HepG2 (cell line): ENCODE data around the gene CCDC144A. TPM values are rescaled to one million over a fixed set of nuclear protein-coding genes. Genes with fewer than 3 reads are reported as not detected.

Source experiments
- ATAC-seq: fragments of 200-7000 bp; cut with Tn5 transposase; 3 replicates; pipeline ENCODE4 v1.9.1; 2020; ENCODE audit warnings: mild to moderate bottlenecking, moderate library complexity
- BruUV-seq: library from RNA; stranded (reverse); fragments of 400-500 nt; replicated peaks from 2 replicates; lab custom pipeline; 2021; lab: Mats Ljungman, UMichigan
- CTCF ChIA-PET: fragments of 300-600 bp; formaldehyde crosslinking; extraction: SDS; loops from one replicate; lab custom pipeline; 2021; ENCODE audit warnings: low total read pairs, inconsistent platforms, low intra/inter-chr PET ratio; lab: Yijun Ruan, JAX
- POLR2A ChIA-PET: fragments of 350-600 bp; sonication (Branson Sonifier 250); formaldehyde crosslinking; loops from one replicate; lab custom pipeline; 2020; ENCODE audit warnings: antibody characterized with exemption, inconsistent platforms; lab: Yijun Ruan, JAX
- DNase-seq: peaks from one replicate; pipeline ENCODE4 v3.0.0-alpha.2; 2015; ENCODE audit warnings: low spot score
- FAIRE-seq: peaks from 3 replicates; lab custom pipeline; 2011; peaks lifted over from hg19 to GRCh38; lab: Jason Lieb, UNC
- H2AFZ ChIP-seq: one replicate; pipeline ENCODE4 v1.6.1; 2011; ENCODE audit warnings: low read length, inconsistent platforms
- H3K27ac ChIP-seq: fragments of 300-600 bp; 3 replicates; pipeline ENCODE4 v1.8.0; 2011; ENCODE audit warnings: mixed run types, mild to moderate bottlenecking, mixed read lengths, low read length, inconsistent platforms; ENCODE audit not compliant: insufficient read depth; ENCODE audit errors: extremely low read length
- H3K27me3 ChIP-seq, 2 experiments: fragments of 200-600 bp in 1 of 2; 2 replicates in 1 of 2; 3 replicates in 1 of 2; pipeline versions ENCODE4 v1.6.0 to v1.8.0; 2011; ENCODE audit warnings: low read length in 2 of 2, mild to moderate bottlenecking in 2 of 2, moderate library complexity in 2 of 2, inconsistent platforms in 1 of 2; ENCODE audit not compliant: insufficient read depth in 2 of 2, control insufficient read depth in 1 of 2
- H3K36me3 ChIP-seq, 2 experiments: fragments of 200-600 bp in 1 of 2; replicated peaks in 1 of 2; 2 replicates in 1 of 2; 3 replicates in 1 of 2; pipeline versions ENCODE4 v1.5.1 to v1.8.0; 2011; ENCODE audit warnings: low read length in 2 of 2, inconsistent platforms in 1 of 2; ENCODE audit not compliant: insufficient read depth in 2 of 2, control insufficient read depth in 1 of 2
- H3K4me1 ChIP-seq: 2 replicates; pipeline ENCODE4 v1.5.1; 2012; ENCODE audit warnings: low read length, inconsistent platforms; ENCODE audit not compliant: insufficient read depth
- H3K4me2 ChIP-seq: 2 replicates; pipeline ENCODE4 v1.6.0; 2011; ENCODE audit warnings: low read depth, low read length, inconsistent platforms
- H3K4me3 ChIP-seq, 3 experiments: fragments of 200-600 bp in 1 of 3; sonication (generic), shearing (Covaris generic) in 1 of 3; replicated peaks in 1 of 3; 2 replicates each; pipeline ENCODE4 v1.5.1; 2011 to 2016; ENCODE audit warnings: low read length in 3 of 3, inconsistent platforms in 2 of 3, low read depth in 2 of 3, mild to moderate bottlenecking in 2 of 3, control low read depth in 1 of 3, mixed read lengths in 1 of 3; ENCODE audit not compliant: insufficient read depth in 1 of 3
- H3K79me2 ChIP-seq: one replicate; pipeline ENCODE4 v1.6.1; 2011; ENCODE audit warnings: low read length, inconsistent platforms; ENCODE audit not compliant: insufficient read depth
- H3K9ac ChIP-seq: 2 replicates; pipeline ENCODE4 v1.6.0; 2011; ENCODE audit warnings: mild to moderate bottlenecking, low read depth, low read length, inconsistent platforms; ENCODE audit not compliant: insufficient read depth
- H3K9me3 ChIP-seq: 2 replicates; pipeline ENCODE4 v1.5.1; 2012; ENCODE audit warnings: mild to moderate bottlenecking, low read length
- H4K20me1 ChIP-seq: 2 replicates; pipeline ENCODE4 v1.6.0; 2011; ENCODE audit warnings: inconsistent platforms, mild to moderate bottlenecking, low read length, moderate library complexity; ENCODE audit not compliant: insufficient read depth
- ATAD3A ChIP-seq: sonication (generic); formaldehyde crosslinking; IDR thresholded peaks from 2 replicates; pipeline ENCODE4 v1.4.0; 2020; ENCODE audit warnings: missing genetic modification reagents
- FOXJ3 ChIP-seq: sonication (generic); formaldehyde crosslinking; IDR thresholded peaks from 2 replicates; pipeline ENCODE4 v1.4.0; 2020; ENCODE audit warnings: missing genetic modification reagents, mild to moderate bottlenecking, borderline replicate concordance
- ZNF484 ChIP-seq: sonication (generic); formaldehyde crosslinking; IDR thresholded peaks from 2 replicates; pipeline ENCODE4 v1.5.1; 2020; ENCODE audit warnings: mild to moderate bottlenecking, low read depth, missing genetic modification reagents, borderline replicate concordance
- ZNF547 ChIP-seq: sonication (generic); formaldehyde crosslinking; IDR thresholded peaks from 2 replicates; pipeline ENCODE4 v1.5.1; 2020; ENCODE audit warnings: mild to moderate bottlenecking, missing genetic modification reagents
- WGBS: methylation state at CpG from one replicate; pipeline ENCODE4 v1.1.6; 2017; ENCODE audit warnings: low lambda C conversion rate; 5-methylcytosine and 5-hydroxymethylcytosine counted together
- in situ Hi-C: cut with HindIII; loops from 2 replicates; pipeline ENCODE4 v1.10.0; 2017; ENCODE audit warnings: low pct_unique_long_range_greater_than_20kb; ENCODE audit not compliant: extremely low pct_ligation_motif_present
- intact Hi-C: fragments of 100-400 bp; cut with micrococcal nuclease; formaldehyde crosslinking; loops from one replicate; pipeline ENCODE4 v1.10.0; 2022; ENCODE audit not compliant: unreplicated experiment
- polyA plus RNA-seq, 8 experiments: library from polyadenylated mRNA; depleted of rRNA in 3 of 8; stranded (reverse) in 7 of 8; unstranded in 1 of 8; fragments of >200 nt; fragmentation: Illumina TruSeq in 4 of 8; extraction: Trizol in 4 of 8; gene quantifications; 2 replicates each; pipeline versions ENCODE4 v1.2.1 to v1.2.3, GENCODE V29; 2011 to 2016; ENCODE audit warnings: low read depth in 4 of 8, missing spikeins in 1 of 8, mixed read lengths in 1 of 8; ENCODE audit not compliant: insufficient read depth in 1 of 8
- total RNA-seq, 5 experiments: library from RNA; depleted of rRNA; stranded (reverse); fragments of >200 nt; fragmentation: Illumina TruSeq; extraction: Trizol; gene quantifications; 2 replicates each; pipeline ENCODE4 v1.2.3, GENCODE V29; 2016; ENCODE audit warnings: low read depth in 1 of 5
- TF ChIP-seq, protein P1 (sequence below): IDR thresholded peaks from 2 replicates; pipeline ENCODE4 v1.6.1; 2018; ENCODE audit warnings: missing genetic modification reagents
- TF ChIP-seq, protein P2 (sequence below): sonication (generic); formaldehyde crosslinking; IDR thresholded peaks from 2 replicates; pipeline ENCODE4 v1.5.1; 2020; ENCODE audit warnings: mild to moderate bottlenecking, missing genetic modification reagents, moderate library complexity
- TF ChIP-seq, protein P3 (sequence below): sonication (generic); formaldehyde crosslinking; IDR thresholded peaks from 2 replicates; pipeline ENCODE4 v1.4.0; 2020; ENCODE audit warnings: missing genetic modification reagents, mild to moderate bottlenecking, borderline replicate concordance
- TF ChIP-seq, protein P4 (sequence below): IDR thresholded peaks from 2 replicates; pipeline ENCODE4 v1.6.1; 2016; ENCODE audit warnings: low read depth, borderline replicate concordance

The CCDC144A gene
- total and polyA plus RNA-seq, 2 of the 13 experiments (the other 11 are each of a cell fraction or from before 2014, with no cell fraction given): 0.09 TPM; not detected in 1

DNA sequence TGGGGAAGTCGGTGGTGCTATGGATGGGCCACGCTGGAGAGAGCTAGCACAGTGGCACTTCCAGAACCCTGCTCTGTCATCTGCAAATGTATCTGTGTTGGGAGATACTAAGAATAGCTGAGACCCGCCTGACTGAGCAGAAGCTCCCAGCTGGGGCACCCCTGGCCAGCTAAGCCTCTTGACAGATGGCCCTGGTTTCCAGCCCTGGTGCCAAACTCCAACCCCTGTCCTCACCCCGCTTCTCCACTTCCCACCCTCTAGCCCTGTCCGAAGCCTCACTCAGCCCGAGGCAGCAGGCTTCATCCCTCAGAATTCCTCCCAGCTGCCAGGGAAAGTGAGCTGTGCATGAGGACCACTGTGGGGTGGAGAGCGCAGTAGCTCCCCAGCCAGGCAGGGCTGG lies 124.4 kb downstream of the CCDC144A start:
- H3K27ac ChIP-seq: no peak overlapping the region
- no peaks in the 10 kb centered on the region for H3K36me3 ChIP-seq
- no peak overlapping the region for H2AFZ ChIP-seq
- no peaks in the 10 kb centered on the region for H3K79me2 ChIP-seq
- no peaks in the 10 kb centered on the region for H3K4me1 ChIP-seq
- no peak overlapping the region for H3K4me2 ChIP-seq
- H4K20me1 ChIP-seq: no peaks in the 10 kb centered on the region
- no peaks in the 10 kb centered on the region for H3K9me3 ChIP-seq
- no TSS peak for BruUV-seq
- in situ Hi-C loops: no loop called here
- no peak for ATAC-seq
- no peak for TF ChIP-seq FOXJ3 (CRISPR knock-in tag)
- TF ChIP-seq, protein P1, sequence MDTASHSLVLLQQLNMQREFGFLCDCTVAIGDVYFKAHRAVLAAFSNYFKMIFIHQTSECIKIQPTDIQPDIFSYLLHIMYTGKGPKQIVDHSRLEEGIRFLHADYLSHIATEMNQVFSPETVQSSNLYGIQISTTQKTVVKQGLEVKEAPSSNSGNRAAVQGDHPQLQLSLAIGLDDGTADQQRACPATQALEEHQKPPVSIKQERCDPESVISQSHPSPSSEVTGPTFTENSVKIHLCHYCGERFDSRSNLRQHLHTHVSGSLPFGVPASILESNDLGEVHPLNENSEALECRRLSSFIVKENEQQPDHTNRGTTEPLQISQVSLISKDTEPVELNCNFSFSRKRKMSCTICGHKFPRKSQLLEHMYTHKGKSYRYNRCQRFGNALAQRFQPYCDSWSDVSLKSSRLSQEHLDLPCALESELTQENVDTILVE: no peak
- no peaks in the 10 kb centered on the region for H3K27me3 ChIP-seq
- H3K9ac ChIP-seq: no peak overlapping the region
- intact Hi-C loops: no loop called here
- CTCF ChIA-PET: no interaction called here
- WGBS: 80% methylated on average over 1 of the region's 7 CpGs
- no peak for FAIRE-seq
- no peak overlapping the region for H3K4me3 ChIP-seq
- DNase-seq: no peak
- POLR2A ChIA-PET: no interaction called here

DNA sequence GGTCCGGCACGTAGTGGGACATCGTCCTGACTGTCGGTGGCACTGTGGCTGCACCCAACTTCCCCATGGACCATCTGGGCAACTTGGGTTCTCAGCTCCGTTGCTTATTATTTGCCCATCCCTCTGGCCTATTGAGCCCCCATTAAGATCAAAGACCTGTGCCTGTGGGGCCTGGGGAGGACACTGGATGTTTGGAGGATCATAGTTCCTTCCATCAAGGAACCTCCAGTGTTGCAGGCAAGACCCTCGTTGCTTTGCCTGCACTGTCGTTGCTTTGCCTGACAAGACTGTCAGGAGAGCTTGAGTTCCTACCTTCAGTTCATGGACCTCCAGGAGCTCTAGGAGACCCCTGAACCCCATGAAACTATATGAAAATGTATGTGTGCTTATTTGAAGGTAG lies 127.2 kb downstream of the CCDC144A start:
- no peaks in the 10 kb centered on the region for H3K36me3 ChIP-seq
- no peaks in the 10 kb centered on the region for H3K4me1 ChIP-seq
- H3K4me3 ChIP-seq: no peak overlapping the region
- no TSS peak for BruUV-seq
- ChIA-PET CTCF (no interaction called here), POLR2A (no interaction called here)
- no peak overlapping the region for H2AFZ ChIP-seq
- in situ Hi-C loops (no loop called here), intact Hi-C loops (no loop called here)
- no peaks in the 10 kb centered on the region for H3K79me2 ChIP-seq
- WGBS: no CpG with 5 or more reads among the region's 7 CpGs
- no peak overlapping the region for H3K27ac ChIP-seq
- FAIRE-seq (no peak), ATAC-seq (no peak), DNase-seq (no peak)
- no peaks in the 10 kb centered on the region for H4K20me1 ChIP-seq
- H3K9me3 ChIP-seq: no peaks in the 10 kb centered on the region
- H3K9ac ChIP-seq: no peak overlapping the region
- no peak overlapping the region for H3K4me2 ChIP-seq
- no peaks in the 10 kb centered on the region for H3K27me3 ChIP-seq
- TF ChIP-seq, protein P2, sequence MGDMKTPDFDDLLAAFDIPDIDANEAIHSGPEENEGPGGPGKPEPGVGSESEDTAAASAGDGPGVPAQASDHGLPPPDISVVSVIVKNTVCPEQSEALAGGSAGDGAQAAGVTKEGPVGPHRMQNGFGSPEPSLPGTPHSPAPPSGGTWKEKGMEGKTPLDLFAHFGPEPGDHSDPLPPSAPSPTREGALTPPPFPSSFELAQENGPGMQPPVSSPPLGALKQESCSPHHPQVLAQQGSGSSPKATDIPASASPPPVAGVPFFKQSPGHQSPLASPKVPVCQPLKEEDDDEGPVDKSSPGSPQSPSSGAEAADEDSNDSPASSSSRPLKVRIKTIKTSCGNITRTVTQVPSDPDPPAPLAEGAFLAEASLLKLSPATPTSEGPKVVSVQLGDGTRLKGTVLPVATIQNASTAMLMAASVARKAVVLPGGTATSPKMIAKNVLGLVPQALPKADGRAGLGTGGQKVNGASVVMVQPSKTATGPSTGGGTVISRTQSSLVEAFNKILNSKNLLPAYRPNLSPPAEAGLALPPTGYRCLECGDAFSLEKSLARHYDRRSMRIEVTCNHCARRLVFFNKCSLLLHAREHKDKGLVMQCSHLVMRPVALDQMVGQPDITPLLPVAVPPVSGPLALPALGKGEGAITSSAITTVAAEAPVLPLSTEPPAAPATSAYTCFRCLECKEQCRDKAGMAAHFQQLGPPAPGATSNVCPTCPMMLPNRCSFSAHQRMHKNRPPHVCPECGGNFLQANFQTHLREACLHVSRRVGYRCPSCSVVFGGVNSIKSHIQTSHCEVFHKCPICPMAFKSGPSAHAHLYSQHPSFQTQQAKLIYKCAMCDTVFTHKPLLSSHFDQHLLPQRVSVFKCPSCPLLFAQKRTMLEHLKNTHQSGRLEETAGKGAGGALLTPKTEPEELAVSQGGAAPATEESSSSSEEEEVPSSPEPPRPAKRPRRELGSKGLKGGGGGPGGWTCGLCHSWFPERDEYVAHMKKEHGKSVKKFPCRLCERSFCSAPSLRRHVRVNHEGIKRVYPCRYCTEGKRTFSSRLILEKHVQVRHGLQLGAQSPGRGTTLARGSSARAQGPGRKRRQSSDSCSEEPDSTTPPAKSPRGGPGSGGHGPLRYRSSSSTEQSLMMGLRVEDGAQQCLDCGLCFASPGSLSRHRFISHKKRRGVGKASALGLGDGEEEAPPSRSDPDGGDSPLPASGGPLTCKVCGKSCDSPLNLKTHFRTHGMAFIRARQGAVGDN: no peak
- TF ChIP-seq ZNF547 (CRISPR knock-in tag) (no peak), ZNF484 (CRISPR knock-in tag) (no peak), ATAD3A (CRISPR knock-in tag) (no peak)
- TF ChIP-seq, protein P3, sequence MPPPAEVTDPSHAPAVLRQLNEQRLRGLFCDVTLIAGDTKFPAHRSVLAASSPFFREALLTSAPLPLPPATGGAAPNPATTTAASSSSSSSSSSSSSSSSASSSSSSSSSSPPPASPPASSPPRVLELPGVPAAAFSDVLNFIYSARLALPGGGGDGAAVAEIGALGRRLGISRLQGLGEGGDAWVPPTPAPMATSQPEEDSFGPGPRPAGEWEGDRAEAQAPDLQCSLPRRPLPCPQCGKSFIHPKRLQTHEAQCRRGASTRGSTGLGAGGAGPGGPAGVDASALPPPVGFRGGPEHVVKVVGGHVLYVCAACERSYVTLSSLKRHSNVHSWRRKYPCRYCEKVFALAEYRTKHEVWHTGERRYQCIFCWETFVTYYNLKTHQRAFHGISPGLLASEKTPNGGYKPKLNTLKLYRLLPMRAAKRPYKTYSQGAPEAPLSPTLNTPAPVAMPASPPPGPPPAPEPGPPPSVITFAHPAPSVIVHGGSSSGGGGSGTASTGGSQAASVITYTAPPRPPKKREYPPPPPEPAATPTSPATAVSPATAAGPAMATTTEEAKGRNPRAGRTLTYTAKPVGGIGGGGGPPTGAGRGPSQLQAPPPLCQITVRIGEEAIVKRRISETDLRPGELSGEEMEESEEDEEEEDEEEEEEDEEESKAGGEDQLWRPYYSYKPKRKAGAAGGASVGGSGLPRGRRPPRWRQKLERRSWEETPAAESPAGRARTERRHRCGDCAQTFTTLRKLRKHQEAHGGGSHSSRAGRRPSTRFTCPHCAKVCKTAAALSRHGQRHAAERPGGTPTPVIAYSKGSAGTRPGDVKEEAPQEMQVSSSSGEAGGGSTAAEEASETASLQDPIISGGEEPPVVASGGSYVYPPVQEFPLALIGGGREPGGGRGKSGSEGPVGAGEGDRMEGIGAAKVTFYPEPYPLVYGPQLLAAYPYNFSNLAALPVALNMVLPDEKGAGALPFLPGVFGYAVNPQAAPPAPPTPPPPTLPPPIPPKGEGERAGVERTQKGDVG (CRISPR knock-in tag): no peak
- TF ChIP-seq, protein P4, sequence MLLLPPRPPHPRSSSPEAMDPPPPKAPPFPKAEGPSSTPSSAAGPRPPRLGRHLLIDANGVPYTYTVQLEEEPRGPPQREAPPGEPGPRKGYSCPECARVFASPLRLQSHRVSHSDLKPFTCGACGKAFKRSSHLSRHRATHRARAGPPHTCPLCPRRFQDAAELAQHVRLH (CRISPR knock-in tag): no peak
